ENCODE measurements around the gene UPB1.

DNA sequence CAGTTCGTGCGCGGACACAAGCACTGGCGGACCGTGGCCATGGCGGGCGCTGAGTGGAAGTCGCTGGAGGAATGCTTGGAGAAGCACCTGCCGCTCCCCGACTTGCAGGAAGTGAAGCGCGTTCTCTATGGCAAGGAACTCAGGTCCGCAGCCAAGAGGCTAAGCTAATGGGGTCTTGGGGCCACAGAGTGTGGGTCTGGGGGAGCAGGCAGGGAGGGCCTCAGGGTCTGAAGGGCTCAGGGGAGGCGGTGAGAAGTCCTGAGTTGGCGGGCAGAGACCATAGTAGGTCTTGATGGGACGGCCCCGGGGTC lies 188 bp downstream of the UPB1 start:
- TF ChIP-seq, protein P1, sequence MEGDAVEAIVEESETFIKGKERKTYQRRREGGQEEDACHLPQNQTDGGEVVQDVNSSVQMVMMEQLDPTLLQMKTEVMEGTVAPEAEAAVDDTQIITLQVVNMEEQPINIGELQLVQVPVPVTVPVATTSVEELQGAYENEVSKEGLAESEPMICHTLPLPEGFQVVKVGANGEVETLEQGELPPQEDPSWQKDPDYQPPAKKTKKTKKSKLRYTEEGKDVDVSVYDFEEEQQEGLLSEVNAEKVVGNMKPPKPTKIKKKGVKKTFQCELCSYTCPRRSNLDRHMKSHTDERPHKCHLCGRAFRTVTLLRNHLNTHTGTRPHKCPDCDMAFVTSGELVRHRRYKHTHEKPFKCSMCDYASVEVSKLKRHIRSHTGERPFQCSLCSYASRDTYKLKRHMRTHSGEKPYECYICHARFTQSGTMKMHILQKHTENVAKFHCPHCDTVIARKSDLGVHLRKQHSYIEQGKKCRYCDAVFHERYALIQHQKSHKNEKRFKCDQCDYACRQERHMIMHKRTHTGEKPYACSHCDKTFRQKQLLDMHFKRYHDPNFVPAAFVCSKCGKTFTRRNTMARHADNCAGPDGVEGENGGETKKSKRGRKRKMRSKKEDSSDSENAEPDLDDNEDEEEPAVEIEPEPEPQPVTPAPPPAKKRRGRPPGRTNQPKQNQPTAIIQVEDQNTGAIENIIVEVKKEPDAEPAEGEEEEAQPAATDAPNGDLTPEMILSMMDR (IDR thresholded peaks at IDR 0.05), result no peak
- TF ChIP-seq POLR2A (IDR thresholded peaks at IDR 0.05), result no peak
